HG02885 (cell line): Measurements from ENCODE around the gene KPTN.
"Not testable (repeated sequence)": the region's sequence is repeated elsewhere in the genome, so short reads cannot be mapped to it uniquely, and the experiment has no call there.

Experiments used
- ATAC-seq: cut with Tn5 transposase; IDR thresholded peaks from one replicate; pipeline ENCODE4 v1.9.1; 2021; ENCODE audit warnings: mild to moderate bottlenecking; ENCODE audit not compliant: unreplicated experiment, poor library complexity

Gene KPTN

GRCh38 chr19:47492571-47493377 is 8.8 kb upstream of the KPTN start:
- no peak for ATAC-seq

GRCh38 chr19:47492137-47492533 is 8.1 kb upstream of the KPTN start:
- no peak for ATAC-seq

- no peak for ATAC-seq
Observed at GRCh38 chr19:47491358-47492136, 7.5 kb upstream of the KPTN start.

- no peak for ATAC-seq
Observed at GRCh38 chr19:47490847-47491246, 6.8 kb upstream of the KPTN start.

GRCh38 chr19:47490031-47490430 is 6.0 kb upstream of the KPTN start:
- ATAC-seq, result no peak

- no peak for ATAC-seq
Observed at GRCh38 chr19:47489072-47489914, 5.3 kb upstream of the KPTN start.

GRCh38 chr19:47487551-47488515 is 3.8 kb upstream of the KPTN start:
- ATAC-seq, result no peak

GRCh38 chr19:47486900-47487299 is 2.9 kb upstream of the KPTN start:
- ATAC-seq, result no peak

GRCh38 chr19:47486220-47486619 is 2.2 kb upstream of the KPTN start:
- ATAC-seq, result not testable (repeated sequence)

GRCh38 chr19:47485210-47485609 is 1.2 kb upstream of the KPTN start:
- ATAC-seq, result no peak

GRCh38 chr19:47483200-47483599 is 819 bp downstream of the KPTN start:
- no peak for ATAC-seq

GRCh38 chr19:47481460-47482052 is 2.5 kb downstream of the KPTN start:
- no peak for ATAC-seq

- ATAC-seq, result no peak
Observed at GRCh38 chr19:47480658-47481057, 3.4 kb downstream of the KPTN start.

GRCh38 chr19:47479701-47480503 is 4.1 kb downstream of the KPTN start:
- no peak for ATAC-seq

- ATAC-seq, result no peak
Observed at GRCh38 chr19:47476438-47476972, 7.5 kb downstream of the KPTN start.

GRCh38 chr19:47475465-47475864 is 8.6 kb downstream of the KPTN start:
- ATAC-seq, result no peak

GRCh38 chr19:47473336-47473735 is 10.7 kb downstream of the KPTN start:
- ATAC-seq, result no peak
